H1 (cell line): Measurements from ENCODE around the gene PRICKLE2. TPM values are rescaled to one million over a fixed set of nuclear protein-coding genes. Genes with fewer than 3 reads are reported as not detected.

Experiments used
- CTCF ChIA-PET: fragments of 300-600 bp; sonication (Branson Sonifier 250); formaldehyde crosslinking; loops from one replicate; lab custom pipeline; 2021; ENCODE audit not compliant: partially characterized antibody; lab: Charles Lee
- POLR2A ChIA-PET: fragments of 300-600 bp; sonication (Branson Sonifier 250); formaldehyde crosslinking; loops from one replicate; lab custom pipeline; 2021; ENCODE audit warnings: inconsistent platforms; ENCODE audit not compliant: partially characterized antibody; lab: Charles Lee
- DNase-seq, 2 experiments: peaks; one replicate each; pipeline versions ENCODE4 v3.0.0 to v3.0.0-alpha.2; 2010 to 2022; ENCODE audit warnings: low spot score in 2 of 2, low read depth in 1 of 2, mixed read lengths in 1 of 2
- FAIRE-seq: peaks from 2 replicates; lab custom pipeline; 2011; peaks lifted over from hg19 to GRCh38; lab: Jason Lieb, UNC
- H2AFZ ChIP-seq: 2 replicates; pipeline ENCODE4 v1.8.1; 2012; ENCODE audit warnings: low read length, inconsistent platforms
- H2AK5ac ChIP-seq: 2 replicates; pipeline ENCODE4 v1.6.1; 2013; ENCODE audit warnings: low read depth, low read length
- H2BK120ac ChIP-seq: replicated peaks from 2 replicates; pipeline ENCODE3; 2013; ENCODE audit warnings: low read depth, low read length, inconsistent platforms
- H2BK12ac ChIP-seq: 2 replicates; pipeline ENCODE4 v1.6.1; 2013; ENCODE audit warnings: low read depth, low read length
- H2BK15ac ChIP-seq: 2 replicates; pipeline ENCODE4 v1.6.1; 2013; ENCODE audit warnings: low read length
- H2BK20ac ChIP-seq: 2 replicates; pipeline ENCODE4 v1.6.1; 2013; ENCODE audit warnings: low read length
- H2BK5ac ChIP-seq: 2 replicates; pipeline ENCODE4 v1.6.1; 2013; ENCODE audit warnings: low read depth, low read length
- H3K14ac ChIP-seq: 2 replicates; pipeline ENCODE4 v1.6.1; 2013; ENCODE audit warnings: inconsistent platforms; ENCODE audit not compliant: insufficient read length
- H3K18ac ChIP-seq: 2 replicates; pipeline ENCODE4 v1.6.1; 2013; ENCODE audit warnings: low read length; ENCODE audit errors: extremely low read depth
- H3K23ac ChIP-seq: 2 replicates; pipeline ENCODE4 v1.6.1; 2013; ENCODE audit warnings: inconsistent platforms; ENCODE audit not compliant: insufficient read length
- H3K23me2 ChIP-seq: 2 replicates; pipeline ENCODE4 v1.6.1; 2013; ENCODE audit warnings: low read depth, low read length
- H3K27ac ChIP-seq: 2 replicates; pipeline ENCODE4 v1.6.1; 2011; ENCODE audit warnings: low read depth, low read length, inconsistent platforms
- H3K27me3 ChIP-seq, 4 experiments: replicated peaks in 1 of 4; 1 replicate in 1 of 4; 2 replicates in 3 of 4; pipeline versions ENCODE4 v1.6.1 to v1.8.1; 2011 to 2013; ENCODE audit warnings: low read length in 3 of 4, mild to moderate bottlenecking in 3 of 4, inconsistent platforms in 2 of 4, mixed read lengths in 2 of 4, moderate library complexity in 1 of 4; ENCODE audit not compliant: control insufficient read depth in 3 of 4, insufficient read depth in 3 of 4; ENCODE audit errors: extremely low read depth in 1 of 4
- H3K36me3 ChIP-seq, 4 experiments: 2 replicates each; pipeline versions ENCODE4 v1.6.1 to v1.8.1; 2011 to 2013; ENCODE audit warnings: mild to moderate bottlenecking in 4 of 4, low read length in 3 of 4, moderate library complexity in 2 of 4, control low read depth in 1 of 4, inconsistent platforms in 1 of 4; ENCODE audit not compliant: insufficient read depth in 4 of 4, control insufficient read depth in 2 of 4
- H3K4ac ChIP-seq: replicated peaks from 2 replicates; pipeline ENCODE3; 2013; ENCODE audit warnings: low read length, low read depth, mixed read lengths, inconsistent platforms; ENCODE audit not compliant: insufficient read length
- H3K4me1 ChIP-seq, 4 experiments: replicated peaks in 1 of 4; 1 replicate in 1 of 4; 2 replicates in 3 of 4; pipeline versions ENCODE4 v1.6.1 to v1.8.1; 2011 to 2013; ENCODE audit warnings: low read length in 3 of 4, inconsistent platforms in 2 of 4, mixed read lengths in 1 of 4; ENCODE audit not compliant: insufficient read depth in 4 of 4, control insufficient read depth in 3 of 4
- H3K4me2 ChIP-seq, 2 experiments: 2 replicates each; pipeline versions ENCODE4 v1.6.1 to v1.8.1; 2011 to 2013; ENCODE audit warnings: low read depth in 2 of 2, low read length in 2 of 2, control low read depth in 1 of 2, inconsistent platforms in 1 of 2, mild to moderate bottlenecking in 1 of 2; ENCODE audit not compliant: insufficient read depth in 1 of 2
- H3K4me3 ChIP-seq, 4 experiments: fragments of 200-600, 300-600 bp in 1 of 4; sonication (generic), shearing (Covaris generic), sonication (Bioruptor Twin) in 1 of 4; 2 replicates each; pipeline versions ENCODE4 v1.5.1 to v1.8.1; 2011 to 2016; ENCODE audit warnings: low read length in 4 of 4, low read depth in 3 of 4, control low read depth in 2 of 4, inconsistent platforms in 2 of 4, mild to moderate bottlenecking in 2 of 4, mixed read lengths in 1 of 4, moderate library complexity in 1 of 4; ENCODE audit not compliant: insufficient read depth in 2 of 4; ENCODE audit errors: extremely low read depth in 1 of 4
- H3K56ac ChIP-seq: replicated peaks from 2 replicates; pipeline ENCODE3; 2013; ENCODE audit warnings: low read depth, mild to moderate bottlenecking, mixed read lengths, low read length, inconsistent platforms; ENCODE audit not compliant: insufficient read length
- H3K79me1 ChIP-seq: 2 replicates; pipeline ENCODE4 v1.6.1; 2013; ENCODE audit warnings: low read depth, low read length, control low read depth
- H3K79me2 ChIP-seq, 2 experiments: 2 replicates each; pipeline versions ENCODE4 v1.6.1 to v1.8.1; 2012 to 2013; ENCODE audit warnings: low read length in 2 of 2, mild to moderate bottlenecking in 2 of 2, inconsistent platforms in 1 of 2; ENCODE audit not compliant: insufficient read depth in 2 of 2, control insufficient read depth in 1 of 2
- H3K9ac ChIP-seq, 4 experiments: replicated peaks in 1 of 4; 1 replicate in 1 of 4; 2 replicates in 3 of 4; pipeline versions ENCODE4 v1.6.1 to v1.8.1; 2011 to 2013; ENCODE audit warnings: low read depth in 3 of 4, low read length in 3 of 4, control low read depth in 2 of 4, mild to moderate bottlenecking in 2 of 4, moderate library complexity in 2 of 4, inconsistent platforms in 1 of 4; ENCODE audit errors: extremely low read depth in 1 of 4
- H3K9me3 ChIP-seq, 2 experiments: 2 replicates each; pipeline versions ENCODE4 v1.6.1 to v1.8.1; 2012 to 2013; ENCODE audit warnings: mild to moderate bottlenecking in 2 of 2, moderate library complexity in 2 of 2, control low read depth in 1 of 2, inconsistent platforms in 1 of 2, low read depth in 1 of 2, low read length in 1 of 2, mixed read lengths in 1 of 2; ENCODE audit not compliant: insufficient read depth in 2 of 2
- H4K20me1 ChIP-seq, 2 experiments: replicated peaks in 1 of 2; 2 replicates each; pipeline versions ENCODE3 to v1.8.1; 2011 to 2013; ENCODE audit warnings: inconsistent platforms in 2 of 2, low read length in 2 of 2, mild to moderate bottlenecking in 1 of 2; ENCODE audit not compliant: insufficient read depth in 2 of 2, control insufficient read depth in 1 of 2
- H4K5ac ChIP-seq: 2 replicates; pipeline ENCODE4 v1.6.1; 2013; ENCODE audit warnings: low read length, low read depth, mixed read lengths, inconsistent platforms; ENCODE audit not compliant: insufficient read length
- H4K8ac ChIP-seq: 2 replicates; pipeline ENCODE4 v1.8.0; 2013; ENCODE audit warnings: mild to moderate bottlenecking, moderate library complexity, low read length, inconsistent platforms; ENCODE audit not compliant: insufficient read depth; ENCODE audit errors: extremely low read depth
- H4K91ac ChIP-seq: replicated peaks from 2 replicates; pipeline ENCODE3; 2013; ENCODE audit warnings: low read length, mixed read lengths, inconsistent platforms; ENCODE audit not compliant: insufficient read length
- ASH2L ChIP-seq: fragments of 200-600, 300-600 bp; sonication (generic); IDR thresholded peaks from one replicate; pipeline ENCODE4 v1.7.1; 2017; ENCODE audit warnings: low read length
- CBX8 ChIP-seq: fragments of 300-800, 300-1000 bp; sonication (generic); IDR thresholded peaks from 2 replicates; pipeline ENCODE4 v1.7.1; 2016; ENCODE audit warnings: low read depth, low read length, borderline replicate concordance
- CREB1 ChIP-seq: IDR thresholded peaks from 2 replicates; pipeline ENCODE4 v1.6.1; 2012; ENCODE audit warnings: inconsistent platforms
- GTF2F1 ChIP-seq: IDR thresholded peaks from 2 replicates; pipeline ENCODE4 v1.6.1; 2012; ENCODE audit warnings: low read depth, low read length, improper control_type of control experiment, borderline replicate concordance
- HDAC2 ChIP-seq, 2 experiments: fragments of 300-600 bp in 1 of 2; sonication (generic) in 1 of 2; IDR thresholded peaks; 2 replicates each; pipeline ENCODE4 v1.6.1; 2011 to 2012; ENCODE audit warnings: low read depth in 2 of 2, low read length in 2 of 2, mild to moderate bottlenecking in 2 of 2, moderate library complexity in 2 of 2, borderline replicate concordance in 1 of 2, inconsistent platforms in 1 of 2
- HDAC6 ChIP-seq: IDR thresholded peaks from one replicate; pipeline ENCODE4 v1.7.1; 2012; ENCODE audit warnings: low read depth, mild to moderate bottlenecking, inconsistent platforms, low read length, moderate library complexity
- JUND ChIP-seq: IDR thresholded peaks from 2 replicates; pipeline ENCODE4 v1.6.1; 2011; ENCODE audit warnings: mild to moderate bottlenecking, improper control_type of control experiment, low read length
- KDM5A ChIP-seq: fragments of 200-600 bp; IDR thresholded peaks from 2 replicates; pipeline ENCODE4 v1.7.1; 2012; ENCODE audit warnings: mild to moderate bottlenecking, low read length, inconsistent platforms, mixed read lengths
- NRF1 ChIP-seq: IDR thresholded peaks from 2 replicates; pipeline ENCODE4 v1.6.1; 2011; ENCODE audit warnings: mild to moderate bottlenecking, low read depth, low read length, improper control_type of control experiment
- RNF2 ChIP-seq: fragments of 200-900, 300-1000 bp; sonication (generic); IDR thresholded peaks from 2 replicates; pipeline ENCODE4 v1.7.1; 2016; ENCODE audit warnings: borderline replicate concordance, low read depth, mild to moderate bottlenecking, antibody characterized with exemption, low read length; ENCODE audit not compliant: poor library complexity, severe bottlenecking; ENCODE audit errors: missing control alignments
- SRF ChIP-seq: IDR thresholded peaks from 2 replicates; pipeline ENCODE4 v1.6.1; 2011; ENCODE audit warnings: mild to moderate bottlenecking, low read depth, low read length, moderate library complexity
- TAF1 ChIP-seq: IDR thresholded peaks from 2 replicates; pipeline ENCODE4 v1.6.1; 2011; ENCODE audit warnings: mild to moderate bottlenecking, low read depth, low read length
- YY1 ChIP-seq: IDR thresholded peaks from 2 replicates; pipeline ENCODE4 v1.6.1; 2011; ENCODE audit warnings: low read depth, mild to moderate bottlenecking, low read length
- WGBS, 2 experiments: shearing (Covaris generic) in 1 of 2; methylation state at CpG; one replicate each; pipeline versions ENCODE4 v1.1.6 to v1.1.7; 2013 to 2015; ENCODE audit warnings: low lambda C conversion rate in 2 of 2, mixed read lengths in 2 of 2, inconsistent platforms in 1 of 2, low coverage in 1 of 2, missing lambda C conversion rate in 1 of 2; ENCODE audit not compliant: insufficient replicate concordance in 2 of 2, insufficient coverage in 1 of 2, insufficient read length in 1 of 2; ENCODE audit errors: extremely low coverage in 1 of 2, missing lambda C conversion rate in 1 of 2; 5-methylcytosine and 5-hydroxymethylcytosine counted together
- polyA plus RNA-seq, 7 experiments: library from polyadenylated mRNA; depleted of rRNA in 3 of 7; stranded (reverse) in 5 of 7; unstranded in 2 of 7; fragments of >200 nt in 5 of 7; fragments of 200-250 nt in 2 of 7; gene quantifications; 1 replicate in 5 of 7; 2 replicates in 1 of 7; 4 replicates in 1 of 7; pipeline versions ENCODE4 v1.2.1 to v1.2.3, GENCODE V29; 2011 to 2013; ENCODE audit warnings: missing spikeins in 2 of 7, mixed read lengths in 2 of 7
- total RNA-seq: library from RNA; stranded (reverse); fragmentation: NEBNext Ultra II Directional; extraction: Animal tissue kit (Norgen Biotek cat#: 25700); gene quantifications from 2 replicates; pipeline ENCODE4 v1.2.1, GENCODE V29; 2021

PRICKLE2 gene
- total and polyA plus RNA-seq, 2 of the 8 experiments (the other 6 are each of a cell fraction or from before 2014, with no cell fraction given) = 2.9 to 8.0 TPM

DNA sequence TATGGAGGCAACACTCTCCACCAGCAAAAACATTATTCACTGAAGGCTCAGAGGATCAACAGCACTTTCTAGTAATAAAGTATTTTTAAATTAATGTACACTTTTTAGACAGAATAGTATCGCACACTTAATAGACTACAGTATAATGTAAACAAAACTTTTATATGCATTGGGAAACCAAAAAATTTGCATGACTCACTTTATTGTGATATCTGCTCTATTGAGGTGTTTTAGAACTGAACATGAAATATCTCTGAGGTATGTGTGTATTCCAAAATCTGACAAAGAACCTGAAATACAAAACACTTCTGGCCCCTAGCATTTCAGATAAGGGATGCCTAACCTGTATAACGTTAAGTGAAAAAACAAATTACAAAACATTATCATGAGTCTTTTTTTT, 99.7 kb downstream of the PRICKLE2 start:
- H2AFZ ChIP-seq = no peak overlapping the region
- H3K56ac ChIP-seq = no peak overlapping the region
- H3K23ac ChIP-seq = no peak overlapping the region
- no peak for FAIRE-seq
- H3K4ac ChIP-seq = no peak overlapping the region
- peaks cover 0 to 3% (median 2%) of the 10 kb centered on the region in 4 experiments; a peak in 3 of 7 replicates for H3K4me1 ChIP-seq
- H3K27me3 ChIP-seq = no peaks in the 10 kb centered on the region
- H3K79me2 ChIP-seq = no peaks in the 10 kb centered on the region
- CTCF ChIA-PET = interaction anchor here (1.1 to 1.2 kb wide), 2 partner anchors 12 to 14 kb away, joined by 3 to 4 read pairs; no protein-coding TSS in a partner anchor
- no peak for DNase-seq
- no peaks in the 10 kb centered on the region for H3K79me1 ChIP-seq
- TF ChIP-seq ASH2L (no peak), HDAC2 (IDR thresholded peaks at IDR 0.05; ENCODE audit: borderline replicate concordance in 1 of 2, low read depth in 2 of 2, low read length in 2 of 2) (no peak), NRF1 (no peak), CBX8 (no peak), SRF (no peak), CREB1 (no peak), GTF2F1 (no peak), YY1 (no peak), HDAC6 (no peak), JUND (no peak), RNF2 (no peak), TAF1 (no peak), KDM5A (no peak)
- TF ChIP-seq, all 59 proteins: peak for 0
- H4K8ac ChIP-seq = no peak overlapping the region
- no peak overlapping the region for H2AK5ac ChIP-seq
- no peak overlapping the region for H3K27ac ChIP-seq
- H3K4me2 ChIP-seq = no peak overlapping the region
- H3K14ac ChIP-seq = no peak overlapping the region
- no peak overlapping the region for H3K18ac ChIP-seq
- no peak overlapping the region for H4K91ac ChIP-seq
- H4K20me1 ChIP-seq = no peaks in the 10 kb centered on the region
- POLR2A ChIA-PET = no interaction called here
- H2BK5ac ChIP-seq = no peak overlapping the region
- H3K23me2 ChIP-seq = no peaks in the 10 kb centered on the region
- no peaks in the 10 kb centered on the region for H3K36me3 ChIP-seq
- WGBS, 2 experiments = 82% methylated on average over 2 of the region's 2 CpGs; no CpG with 5 or more reads in 1 of the 2 experiments
- no peak overlapping the region for H3K9ac ChIP-seq
- no peak overlapping the region for H4K5ac ChIP-seq
- no peak overlapping the region for H3K4me3 ChIP-seq
- H3K9me3 ChIP-seq = no peaks in the 10 kb centered on the region
- no peak overlapping the region for H2BK120ac ChIP-seq
- no peak overlapping the region for H2BK15ac ChIP-seq
- no peak overlapping the region for H2BK12ac ChIP-seq
- no peak overlapping the region for H2BK20ac ChIP-seq
